NB4 (cell line): ENCODE data around the gene ADGRB2.

Experiments
- MYC ChIP-seq: IDR thresholded peaks from 2 replicates; pipeline ENCODE4 v1.6.1; 2011; ENCODE audit warnings: low read depth, low read length
- TF ChIP-seq, protein P1 (sequence below): IDR thresholded peaks from 2 replicates; pipeline ENCODE4 v1.6.1; 2011; ENCODE audit warnings: low read depth, low read length
- TF ChIP-seq, protein P2 (sequence below): IDR thresholded peaks from one replicate; pipeline ENCODE4 v1.5.1; 2012; ENCODE audit warnings: low read depth, low read length

GRCh38 chr1:31689379-31689778 is 74.8 kb downstream of the ADGRB2 start:
- TF ChIP-seq, protein P1, sequence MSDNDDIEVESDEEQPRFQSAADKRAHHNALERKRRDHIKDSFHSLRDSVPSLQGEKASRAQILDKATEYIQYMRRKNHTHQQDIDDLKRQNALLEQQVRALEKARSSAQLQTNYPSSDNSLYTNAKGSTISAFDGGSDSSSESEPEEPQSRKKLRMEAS = no peak
- TF ChIP-seq, protein P2, sequence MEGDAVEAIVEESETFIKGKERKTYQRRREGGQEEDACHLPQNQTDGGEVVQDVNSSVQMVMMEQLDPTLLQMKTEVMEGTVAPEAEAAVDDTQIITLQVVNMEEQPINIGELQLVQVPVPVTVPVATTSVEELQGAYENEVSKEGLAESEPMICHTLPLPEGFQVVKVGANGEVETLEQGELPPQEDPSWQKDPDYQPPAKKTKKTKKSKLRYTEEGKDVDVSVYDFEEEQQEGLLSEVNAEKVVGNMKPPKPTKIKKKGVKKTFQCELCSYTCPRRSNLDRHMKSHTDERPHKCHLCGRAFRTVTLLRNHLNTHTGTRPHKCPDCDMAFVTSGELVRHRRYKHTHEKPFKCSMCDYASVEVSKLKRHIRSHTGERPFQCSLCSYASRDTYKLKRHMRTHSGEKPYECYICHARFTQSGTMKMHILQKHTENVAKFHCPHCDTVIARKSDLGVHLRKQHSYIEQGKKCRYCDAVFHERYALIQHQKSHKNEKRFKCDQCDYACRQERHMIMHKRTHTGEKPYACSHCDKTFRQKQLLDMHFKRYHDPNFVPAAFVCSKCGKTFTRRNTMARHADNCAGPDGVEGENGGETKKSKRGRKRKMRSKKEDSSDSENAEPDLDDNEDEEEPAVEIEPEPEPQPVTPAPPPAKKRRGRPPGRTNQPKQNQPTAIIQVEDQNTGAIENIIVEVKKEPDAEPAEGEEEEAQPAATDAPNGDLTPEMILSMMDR = no peak
- no peak for TF ChIP-seq MYC
